ENCODE results near the gene CDKAL1. TPM values are rescaled to one million over a fixed set of nuclear protein-coding genes. Genes with fewer than 3 reads are reported as not detected.
"Not testable (repeated sequence)": the region's sequence is repeated elsewhere in the genome, so short reads cannot be mapped to it uniquely, and the experiment has no call there.

The CDKAL1 gene
- total RNA-seq, 2 donors from 2014 or later: 23.5 to 26.4 TPM

DNA sequence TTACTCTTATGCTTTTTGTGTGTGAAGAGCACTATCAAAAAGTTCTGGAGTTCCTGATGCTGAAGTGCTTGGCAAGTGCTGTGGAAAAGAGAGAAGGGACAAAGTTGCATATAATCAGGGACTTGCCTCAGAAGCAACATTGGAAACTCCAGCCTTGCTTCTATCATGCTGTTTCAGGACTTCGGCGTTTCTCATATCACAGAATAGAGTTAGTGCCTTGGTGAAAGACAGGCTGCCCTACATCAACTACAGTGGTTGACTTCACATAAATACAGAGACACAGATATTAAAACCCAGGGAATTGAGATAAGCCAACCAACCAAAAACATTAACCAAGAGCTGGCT, 36.2 kb upstream of the CDKAL1 start:
- Mint-ChIP-seq H3K9me3 (no peaks in the 10 kb centered on the region), H3K36me3 (ENCODE audit: low read depth) (peaks cover 5% of the 10 kb centered on the region), H3K4me1 (no peaks in the 10 kb centered on the region), H3K4me3 (no peak overlapping the region), H3K27ac (no peak overlapping the region), H3K27me3 (ENCODE audit: insufficient read depth) (no peaks in the 10 kb centered on the region)
- peak; percentile 16 for DNase-seq
- Histone ChIP-seq H3K27me3 (ENCODE audit: control insufficient read depth, insufficient read depth, low read length, poor library complexity, severe bottlenecking) (no peaks in the 10 kb centered on the region), H3K4me1 (ENCODE audit: control insufficient read depth, insufficient read depth, low read length) (no peaks in the 10 kb centered on the region), H3K9ac (ENCODE audit: extremely low read depth, low read length, poor library complexity, severe bottlenecking) (no peak overlapping the region), H3K27ac (ENCODE audit: low read depth, low read length) (no peak overlapping the region), H3K36me3 (ENCODE audit: control insufficient read depth, insufficient read depth, low read length) (peaks cover 4% of the 10 kb centered on the region), H3K4me3 (ENCODE audit: low read length) (no peak overlapping the region), H3K9me3 (ENCODE audit: control insufficient read depth, low read length) (no peaks in the 10 kb centered on the region)
- 95 to 100% methylated on average over 2 of the region's 2 CpGs for WGBS, 2 experiments (ENCODE audit: insufficient coverage in 1 of 2, insufficient read length in 1 of 2)
- TF ChIP-seq, protein P1, sequence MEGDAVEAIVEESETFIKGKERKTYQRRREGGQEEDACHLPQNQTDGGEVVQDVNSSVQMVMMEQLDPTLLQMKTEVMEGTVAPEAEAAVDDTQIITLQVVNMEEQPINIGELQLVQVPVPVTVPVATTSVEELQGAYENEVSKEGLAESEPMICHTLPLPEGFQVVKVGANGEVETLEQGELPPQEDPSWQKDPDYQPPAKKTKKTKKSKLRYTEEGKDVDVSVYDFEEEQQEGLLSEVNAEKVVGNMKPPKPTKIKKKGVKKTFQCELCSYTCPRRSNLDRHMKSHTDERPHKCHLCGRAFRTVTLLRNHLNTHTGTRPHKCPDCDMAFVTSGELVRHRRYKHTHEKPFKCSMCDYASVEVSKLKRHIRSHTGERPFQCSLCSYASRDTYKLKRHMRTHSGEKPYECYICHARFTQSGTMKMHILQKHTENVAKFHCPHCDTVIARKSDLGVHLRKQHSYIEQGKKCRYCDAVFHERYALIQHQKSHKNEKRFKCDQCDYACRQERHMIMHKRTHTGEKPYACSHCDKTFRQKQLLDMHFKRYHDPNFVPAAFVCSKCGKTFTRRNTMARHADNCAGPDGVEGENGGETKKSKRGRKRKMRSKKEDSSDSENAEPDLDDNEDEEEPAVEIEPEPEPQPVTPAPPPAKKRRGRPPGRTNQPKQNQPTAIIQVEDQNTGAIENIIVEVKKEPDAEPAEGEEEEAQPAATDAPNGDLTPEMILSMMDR (conservative IDR thresholded peaks at IDR 0.05): no peak

DNA sequence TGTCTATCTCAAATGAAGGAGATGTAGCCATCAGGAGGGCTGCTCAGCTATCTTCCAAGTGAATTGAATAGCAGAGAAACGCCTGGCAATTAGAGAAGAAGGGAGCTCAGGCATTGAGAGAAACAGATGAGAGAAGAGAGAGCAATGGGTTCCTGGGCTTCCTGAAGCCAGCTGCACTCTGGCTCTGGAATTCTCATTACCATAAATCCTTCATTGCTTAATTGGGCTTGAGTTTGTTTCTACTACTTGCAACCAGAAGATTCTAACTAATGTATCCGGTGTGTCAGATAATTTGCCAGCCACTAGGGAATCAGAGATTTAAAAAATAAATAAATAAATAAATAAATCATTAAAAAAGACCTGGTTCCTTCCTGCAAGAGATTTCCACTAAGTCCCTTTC, 25.0 kb upstream of the CDKAL1 start:
- H3K4me3 ChIP-seq (ENCODE audit: low read length): no peak overlapping the region
- H3K9ac ChIP-seq (ENCODE audit: extremely low read depth, low read length, poor library complexity, severe bottlenecking): no peak overlapping the region
- H3K27ac ChIP-seq (ENCODE audit: low read depth, low read length): no peak overlapping the region
- Mint-ChIP-seq H3K9me3 (no peaks in the 10 kb centered on the region), H3K27ac (no peak overlapping the region), H3K36me3 (ENCODE audit: low read depth) (no peaks in the 10 kb centered on the region), H3K4me1 (peaks cover 4% of the 10 kb centered on the region), H3K27me3 (ENCODE audit: insufficient read depth) (no peaks in the 10 kb centered on the region), H3K4me3 (no peak overlapping the region)
- no peaks in the 10 kb centered on the region for H3K36me3 ChIP-seq (ENCODE audit: control insufficient read depth, insufficient read depth, low read length)
- WGBS, 2 experiments (ENCODE audit: insufficient coverage in 1 of 2, insufficient read length in 1 of 2): 87% methylated on average over 2 of the region's 2 CpGs; no CpG with 5 or more reads in 1 of the 2 experiments
- H3K9me3 ChIP-seq (ENCODE audit: control insufficient read depth, low read length): no peaks in the 10 kb centered on the region
- no peak for DNase-seq
- TF ChIP-seq, protein P1 (conservative IDR thresholded peaks at IDR 0.05): no peak
- H3K27me3 ChIP-seq (ENCODE audit: control insufficient read depth, insufficient read depth, low read length, poor library complexity, severe bottlenecking): no peaks in the 10 kb centered on the region
- H3K4me1 ChIP-seq (ENCODE audit: control insufficient read depth, insufficient read depth, low read length): no peaks in the 10 kb centered on the region

DNA sequence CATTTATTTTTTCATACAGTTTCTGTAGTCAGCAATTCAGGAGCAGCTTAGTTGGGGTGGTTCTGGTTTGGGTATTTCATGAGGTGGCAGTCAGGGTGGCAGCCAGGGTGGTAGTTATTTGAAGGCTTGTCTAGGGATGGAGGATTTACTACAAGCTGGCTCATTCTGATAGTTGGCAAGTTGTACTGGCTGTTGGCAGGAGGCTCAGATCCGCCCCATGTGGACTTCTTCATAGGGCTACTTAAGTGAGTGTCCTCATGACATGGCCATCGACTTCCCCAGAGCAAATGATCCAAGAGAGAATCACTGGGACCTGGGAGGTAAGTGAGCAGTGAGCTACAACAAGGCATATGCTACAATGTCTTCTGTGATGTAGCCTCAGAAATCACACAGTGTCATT, 22.4 kb upstream of the CDKAL1 start:
- Mint-ChIP-seq H3K36me3 (ENCODE audit: low read depth) (no peaks in the 10 kb centered on the region), H3K4me1 (peaks cover 4% of the 10 kb centered on the region), H3K9me3 (no peaks in the 10 kb centered on the region), H3K4me3 (no peak overlapping the region), H3K27me3 (ENCODE audit: insufficient read depth) (no peaks in the 10 kb centered on the region), H3K27ac (no peak overlapping the region)
- no peak overlapping the region for H3K9ac ChIP-seq (ENCODE audit: extremely low read depth, low read length, poor library complexity, severe bottlenecking)
- TF ChIP-seq, protein P1 (conservative IDR thresholded peaks at IDR 0.05): no peak
- no peaks in the 10 kb centered on the region for H3K27me3 ChIP-seq (ENCODE audit: control insufficient read depth, insufficient read depth, low read length, poor library complexity, severe bottlenecking)
- no peak overlapping the region for H3K27ac ChIP-seq (ENCODE audit: low read depth, low read length)
- 89 to 90% methylated on average over 2 of the region's 2 CpGs for WGBS, 2 experiments (ENCODE audit: insufficient coverage in 1 of 2, insufficient read length in 1 of 2)
- no peaks in the 10 kb centered on the region for H3K36me3 ChIP-seq (ENCODE audit: control insufficient read depth, insufficient read depth, low read length)
- H3K4me1 ChIP-seq (ENCODE audit: control insufficient read depth, insufficient read depth, low read length): no peaks in the 10 kb centered on the region
- peak; percentile 5 for DNase-seq
- H3K9me3 ChIP-seq (ENCODE audit: control insufficient read depth, low read length): no peaks in the 10 kb centered on the region
- no peak overlapping the region for H3K4me3 ChIP-seq (ENCODE audit: low read length)

DNA sequence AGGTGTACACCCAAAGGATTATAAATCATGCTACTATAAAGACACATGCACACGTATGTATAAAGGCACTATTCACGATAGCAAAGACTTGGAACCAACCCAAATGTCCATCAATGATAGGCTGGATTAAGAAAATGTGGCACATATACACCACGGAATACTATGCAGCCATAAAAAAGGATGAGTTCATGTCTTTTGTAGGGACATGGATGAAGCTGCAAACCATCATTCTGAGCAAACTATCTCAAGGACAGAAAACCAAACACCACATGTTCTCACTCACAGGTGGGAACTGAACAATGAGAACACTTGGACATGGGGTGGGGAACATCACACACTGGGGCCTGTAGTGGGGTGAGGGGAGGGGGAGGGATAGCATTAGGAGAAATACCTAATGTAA, 9.0 kb upstream of the CDKAL1 start:
- not testable (repeated sequence) for H3K9ac ChIP-seq (ENCODE audit: extremely low read depth, low read length, poor library complexity, severe bottlenecking); H3K36me3 ChIP-seq (ENCODE audit: control insufficient read depth, insufficient read depth, low read length); H3K4me3 ChIP-seq (ENCODE audit: low read length); H3K4me1 ChIP-seq (ENCODE audit: control insufficient read depth, insufficient read depth, low read length); H3K9me3 Mint-ChIP-seq; H3K9me3 ChIP-seq (ENCODE audit: control insufficient read depth, low read length); DNase-seq; H3K27ac Mint-ChIP-seq; H3K27me3 ChIP-seq (ENCODE audit: control insufficient read depth, insufficient read depth, low read length, poor library complexity, severe bottlenecking); H3K4me1 Mint-ChIP-seq; H3K36me3 Mint-ChIP-seq (ENCODE audit: low read depth); H3K27ac ChIP-seq (ENCODE audit: low read depth, low read length); H3K4me3 Mint-ChIP-seq; H3K27me3 Mint-ChIP-seq (ENCODE audit: insufficient read depth)
- 71 to 93% methylated on average over 2 of the region's 3 CpGs for WGBS, 2 experiments (ENCODE audit: insufficient coverage in 1 of 2, insufficient read length in 1 of 2)

Data from endodermal cell (in vitro differentiated cells).